GM18873 (cell line): Measurements from ENCODE around the gene AKR1E2.
A peak's percentile ranks its signal among the peaks of the same experiment; 100 is the strongest.

Experiments used
- ATAC-seq: cut with Tn5 transposase; IDR thresholded peaks from one replicate; pipeline ENCODE4 v1.9.1; 2021; ENCODE audit warnings: mild to moderate bottlenecking, moderate library complexity, moderate number of reproducible peaks; ENCODE audit not compliant: unreplicated experiment, low FRiP score

Gene AKR1E2

GRCh38 chr10:4843525-4844180, 17.6 kb downstream of the AKR1E2 start:
- ATAC-seq, result no peak

DNA sequence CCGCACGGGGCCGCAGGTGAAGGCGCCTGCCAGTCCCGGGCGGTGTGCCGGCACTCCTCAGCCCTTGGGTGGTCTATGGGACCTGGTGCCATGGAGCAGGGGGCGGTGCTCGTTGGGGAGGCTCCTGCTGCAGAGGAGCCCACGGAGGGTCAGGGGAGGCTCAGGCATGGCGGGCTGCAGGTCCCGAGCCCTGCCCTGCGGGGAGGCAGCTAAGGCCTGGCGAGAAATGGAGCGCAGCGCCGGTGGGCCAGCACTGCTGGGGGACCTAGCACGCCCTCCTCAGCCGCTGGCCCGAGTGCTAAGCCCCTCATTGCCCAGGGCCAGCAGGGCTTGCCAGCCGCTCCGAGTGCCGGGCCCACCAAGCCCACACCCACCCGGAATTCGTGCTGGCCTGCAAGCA, 18.9 kb downstream of the AKR1E2 start:
- ATAC-seq, result no peak

GRCh38 chr10:4845766-4846165, 19.8 kb downstream of the AKR1E2 start:
- no peak for ATAC-seq

DNA sequence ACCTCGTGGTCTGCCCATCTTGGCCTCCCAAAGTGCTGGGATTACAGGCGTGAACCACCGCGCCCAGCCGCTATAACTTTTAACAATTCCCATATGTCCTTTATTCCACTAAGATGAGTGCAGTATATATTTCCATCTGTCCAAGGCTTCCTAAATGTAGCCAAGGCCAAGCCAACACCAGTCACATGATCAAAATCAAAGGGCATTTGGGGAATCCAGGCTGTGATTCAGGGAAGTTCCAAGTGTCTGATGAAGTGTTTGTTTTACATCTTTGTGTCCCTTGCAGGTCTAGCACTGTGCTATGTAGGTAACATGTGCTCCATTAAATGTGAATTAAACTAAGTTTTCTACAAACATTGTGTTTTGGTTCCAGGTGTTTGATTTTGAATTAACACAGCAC, 20.8 kb downstream of the AKR1E2 start:
- no peak for ATAC-seq

DNA sequence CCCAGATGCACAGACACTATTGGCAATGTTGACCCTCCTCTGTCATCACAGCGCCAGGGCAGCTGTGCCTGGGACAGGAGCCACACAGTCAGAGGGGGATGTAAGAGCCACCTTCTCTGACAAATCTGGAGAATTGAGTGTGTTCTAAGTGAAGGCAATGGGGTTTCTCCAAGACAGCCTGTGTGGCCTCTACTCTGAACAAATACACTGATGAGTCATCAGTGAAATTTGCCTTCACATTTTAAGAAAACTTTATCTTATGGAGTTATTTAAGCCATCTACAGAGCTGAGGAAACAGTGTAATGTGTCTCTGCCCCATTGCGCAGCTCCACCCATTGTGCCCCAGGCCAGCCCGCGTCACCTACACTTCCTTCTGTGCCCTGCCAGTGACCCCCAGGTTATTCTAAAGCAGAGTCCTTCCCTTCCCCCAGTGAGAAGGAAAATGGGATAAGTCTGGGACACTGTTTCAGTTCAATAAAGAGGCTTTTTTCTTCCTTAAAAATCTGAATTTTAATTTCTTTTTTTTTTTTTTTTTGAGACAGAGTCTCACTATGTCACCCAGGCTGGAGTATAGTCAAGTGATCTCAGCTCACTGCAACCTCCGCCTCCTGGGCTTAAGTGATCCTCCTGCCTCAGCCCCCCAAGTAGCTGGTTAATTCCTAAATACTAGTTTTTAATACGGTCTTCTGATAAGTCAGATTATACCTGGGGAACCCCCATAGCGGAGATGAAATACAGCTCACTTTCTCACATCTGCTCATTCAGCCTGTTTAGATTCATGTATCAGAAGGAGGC, 21.8 kb downstream of the AKR1E2 start:
- ATAC-seq, result no peak

GRCh38 chr10:4848356-4849041, 22.5 kb downstream of the AKR1E2 start:
- no peak for ATAC-seq

GRCh38 chr10:4849042-4849402, 23.0 kb downstream of the AKR1E2 start:
- no peak for ATAC-seq

DNA sequence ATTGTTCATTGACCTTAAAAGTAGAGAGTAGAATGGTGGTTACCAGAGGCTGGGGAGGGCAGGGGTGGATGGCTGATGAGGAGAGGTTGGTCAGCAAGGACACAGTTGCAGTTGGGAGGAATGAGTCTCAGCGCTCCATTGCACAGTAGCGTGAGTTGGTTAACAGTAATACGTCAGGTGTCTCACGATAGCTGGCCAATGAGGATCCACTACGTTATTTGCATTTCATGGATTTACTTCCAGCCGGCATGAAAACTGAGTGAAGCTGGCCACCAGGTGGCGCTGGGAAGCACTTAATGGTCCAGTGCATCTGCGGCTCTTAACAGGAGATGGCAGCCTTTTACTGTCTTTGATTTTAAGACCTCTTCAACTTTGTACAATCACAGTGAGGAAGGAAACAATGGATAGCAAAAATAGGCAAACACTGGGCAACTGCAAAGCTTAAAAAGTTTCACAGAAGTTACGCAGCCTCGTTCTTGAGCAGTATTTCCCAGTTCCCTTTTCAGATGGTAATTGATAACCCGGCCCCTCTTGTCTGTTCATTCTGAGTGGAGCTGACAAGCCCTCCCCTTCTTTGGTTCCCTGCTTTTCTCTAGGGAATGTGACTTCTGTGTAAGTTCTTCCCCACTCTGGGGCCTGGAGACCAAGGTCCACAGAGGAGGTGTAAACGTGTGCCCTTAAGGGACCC, 23.7 kb downstream of the AKR1E2 start:
- peak; percentile 90 for ATAC-seq

- no peak for ATAC-seq
Measured at GRCh38 chr10:4850397-4850796, 24.4 kb downstream of the AKR1E2 start.

GRCh38 chr10:4851176-4851575, 25.2 kb downstream of the AKR1E2 start:
- no peak for ATAC-seq

- ATAC-seq, result no peak
Measured at GRCh38 chr10:4851846-4852245, 25.8 kb downstream of the AKR1E2 start.

DNA sequence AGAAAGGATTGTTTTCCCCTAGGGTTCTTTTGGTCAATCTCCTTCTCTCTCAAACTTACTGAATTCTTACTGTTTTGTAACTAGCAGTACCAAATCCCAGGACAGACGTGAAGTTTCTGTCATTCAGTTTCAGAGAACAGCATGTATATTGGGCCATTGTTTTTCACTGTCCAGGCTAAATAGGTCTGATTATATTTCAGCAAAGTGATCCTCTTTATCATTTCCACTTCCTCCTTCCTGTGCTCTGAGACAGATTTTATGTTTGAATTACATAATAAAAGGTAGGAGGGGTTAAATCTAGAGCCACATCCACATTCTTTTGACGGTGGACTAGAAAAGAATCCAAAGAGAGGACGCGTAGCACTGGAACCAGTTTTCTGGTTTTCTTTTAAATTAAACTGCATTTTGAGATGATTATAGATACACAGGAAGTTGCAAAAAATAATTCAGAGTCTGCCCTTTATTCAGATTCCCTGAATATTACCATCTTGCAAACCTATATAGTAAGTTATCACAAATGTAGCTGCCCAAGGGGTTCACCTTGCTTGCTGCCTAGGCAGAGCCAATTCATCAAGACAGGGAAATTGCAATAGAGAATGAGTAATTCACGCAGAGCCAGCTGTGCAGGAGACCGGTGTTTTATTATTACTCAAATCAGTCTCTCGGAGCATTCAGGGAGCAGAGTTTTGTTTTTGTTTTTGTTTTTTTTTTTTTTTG, 40.1 kb downstream of the AKR1E2 start:
- ATAC-seq, result no peak

GRCh38 chr10:4867109-4867519, 41.1 kb downstream of the AKR1E2 start:
- no peak for ATAC-seq

- no peak for ATAC-seq
Measured at GRCh38 chr10:4867520-4868356, 41.7 kb downstream of the AKR1E2 start.

DNA sequence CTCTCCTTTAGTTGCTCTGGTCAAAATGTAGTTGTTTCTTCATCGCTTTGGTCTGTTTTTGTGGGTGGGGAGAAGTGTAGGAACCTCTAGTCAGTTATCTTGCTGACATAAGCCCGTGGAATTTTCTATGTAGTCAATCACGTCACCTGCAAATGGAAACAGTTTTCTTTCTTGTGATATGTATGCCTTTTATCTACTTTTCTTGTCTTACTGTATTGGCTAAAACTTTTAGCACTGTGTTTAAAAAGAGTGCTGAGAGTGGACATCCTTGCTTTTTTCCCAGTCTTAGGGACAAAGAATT, 42.3 kb downstream of the AKR1E2 start:
- no peak for ATAC-seq

- ATAC-seq, result no peak
Measured at GRCh38 chr10:4882704-4883078, 56.7 kb downstream of the AKR1E2 start.

GRCh38 chr10:4883079-4883739, 57.2 kb downstream of the AKR1E2 start:
- ATAC-seq, result no peak

- ATAC-seq, result no peak
Measured at GRCh38 chr10:4885162-4885561, 59.2 kb downstream of the AKR1E2 start.

DNA sequence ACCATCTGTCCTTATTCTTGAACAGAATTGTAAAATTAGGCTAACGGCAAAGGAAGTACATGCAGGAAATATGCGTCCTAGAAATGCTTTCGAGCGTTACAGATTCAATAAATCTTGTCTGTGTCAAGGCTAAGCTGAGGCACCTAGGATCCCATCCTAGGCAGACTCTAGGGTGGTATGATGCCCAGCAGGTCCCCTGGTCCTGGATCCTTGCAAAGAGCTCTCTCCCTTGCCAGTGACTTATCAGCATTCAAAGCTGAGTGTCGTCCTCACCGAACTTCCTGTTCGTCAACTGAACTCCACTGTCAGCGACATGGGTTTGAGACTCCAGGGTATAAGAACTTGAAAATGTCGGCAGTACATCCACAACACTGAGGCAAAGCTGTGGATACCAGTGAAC, 61.5 kb downstream of the AKR1E2 start:
- ATAC-seq, result no peak
